HG03175 (cell line): ENCODE measurements around the gene MELTF.
"Not testable (repeated sequence)": the region's sequence is repeated elsewhere in the genome, so short reads cannot be mapped to it uniquely, and the experiment has no call there.

Experiments
- ATAC-seq: cut with Tn5 transposase; IDR thresholded peaks from one replicate; pipeline ENCODE4 v1.9.1; 2021; ENCODE audit warnings: mild to moderate bottlenecking, moderate library complexity; ENCODE audit not compliant: unreplicated experiment

Gene MELTF

DNA sequence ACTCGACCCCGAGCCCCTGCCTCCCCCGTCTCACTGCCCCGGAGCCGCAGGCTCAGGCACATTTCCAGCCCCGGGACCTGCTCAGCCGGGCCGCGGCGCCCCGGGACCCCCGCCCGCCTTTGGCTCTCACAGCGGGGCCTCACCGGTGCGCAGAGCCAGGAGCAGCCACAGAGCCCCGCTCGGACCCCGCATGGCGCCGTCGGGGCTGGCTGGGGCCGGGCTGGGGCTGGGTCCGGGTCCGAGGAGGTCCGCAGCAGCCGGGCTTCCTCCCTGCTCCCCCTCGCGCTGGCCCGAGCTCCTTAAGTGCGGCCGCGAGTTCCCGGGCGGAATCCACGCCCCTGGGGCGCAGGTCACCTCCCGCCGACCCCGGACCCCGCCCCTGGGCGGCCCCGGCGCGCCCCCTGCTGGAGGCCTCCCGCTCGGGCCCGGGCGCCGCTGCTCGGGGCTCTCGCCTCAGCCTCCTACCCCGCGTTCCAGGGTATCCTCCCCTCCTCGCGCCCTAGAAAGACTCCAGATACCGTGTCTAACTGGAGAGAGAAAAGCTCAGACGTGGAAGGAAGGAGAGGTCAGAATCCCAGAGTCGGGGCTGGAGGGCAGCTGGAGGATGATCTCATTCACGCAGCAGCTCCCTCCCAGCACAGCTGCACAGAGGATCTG lies at the start of gene MELTF:
TSS of gene MELTF (minus strand) at position 307 of the 657 bp plus-strand sequence. CDS start at position 192, 115 bp downstream.
- ATAC-seq, result peak; percentile 72

DNA sequence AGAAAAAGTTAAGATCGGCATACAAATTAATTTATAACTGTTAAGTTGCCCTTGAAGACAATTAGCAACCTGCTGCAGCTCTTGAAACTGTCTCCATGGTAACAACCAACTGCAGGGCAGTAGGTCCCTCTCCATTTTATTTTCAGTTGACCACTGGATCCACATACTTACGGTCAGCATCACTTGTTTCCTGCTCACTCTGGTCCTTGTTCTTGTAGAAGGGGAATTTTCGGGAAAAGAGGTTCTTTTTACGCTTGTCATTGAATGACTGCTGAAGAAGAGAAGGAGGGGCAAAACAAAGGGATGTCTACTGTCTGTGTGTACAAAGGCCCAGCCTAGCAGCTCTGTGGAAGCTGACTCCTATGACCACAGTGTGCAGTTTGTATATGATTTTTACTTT lies 46.8 kb upstream of the MELTF start:
- no peak for ATAC-seq

DNA sequence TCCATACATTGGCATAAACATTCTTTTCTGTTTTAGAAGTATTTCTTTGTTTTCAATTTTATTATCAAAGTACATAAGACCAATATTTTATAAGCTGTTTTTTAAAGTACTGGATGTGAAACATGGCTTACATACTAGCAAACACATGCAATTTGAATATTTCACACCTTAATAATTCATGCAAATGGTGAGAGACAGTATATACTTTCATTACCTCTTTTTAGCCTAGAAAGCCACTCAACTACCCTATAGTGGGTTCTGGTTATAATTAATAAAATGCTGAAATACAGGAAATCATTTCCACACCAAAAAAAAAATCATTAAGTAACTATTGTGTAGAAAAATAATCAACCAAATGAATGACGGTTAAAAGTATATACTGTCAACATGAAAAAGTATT lies 38.5 kb upstream of the MELTF start:
- ATAC-seq, result peak; percentile 63

DNA sequence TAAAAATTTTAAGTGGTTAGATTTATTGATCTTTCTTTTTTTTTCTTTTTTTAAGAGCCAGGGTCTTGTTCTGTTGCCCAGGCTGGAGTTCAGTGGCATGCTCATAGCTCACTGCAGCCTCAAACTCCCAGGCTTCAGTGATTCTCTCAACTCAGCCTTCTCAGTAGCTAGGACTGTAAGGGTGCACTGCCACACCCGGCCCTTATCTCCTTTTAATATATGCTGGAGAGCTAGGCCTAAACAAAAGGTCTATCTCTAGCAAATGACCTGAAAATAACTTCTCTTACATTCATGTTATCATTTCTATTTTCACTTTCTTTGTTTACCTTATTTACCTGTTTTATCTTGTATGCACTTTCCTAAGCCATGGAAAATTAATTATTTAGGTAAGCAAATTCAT lies 35.2 kb upstream of the MELTF start:
- ATAC-seq, result no peak

DNA sequence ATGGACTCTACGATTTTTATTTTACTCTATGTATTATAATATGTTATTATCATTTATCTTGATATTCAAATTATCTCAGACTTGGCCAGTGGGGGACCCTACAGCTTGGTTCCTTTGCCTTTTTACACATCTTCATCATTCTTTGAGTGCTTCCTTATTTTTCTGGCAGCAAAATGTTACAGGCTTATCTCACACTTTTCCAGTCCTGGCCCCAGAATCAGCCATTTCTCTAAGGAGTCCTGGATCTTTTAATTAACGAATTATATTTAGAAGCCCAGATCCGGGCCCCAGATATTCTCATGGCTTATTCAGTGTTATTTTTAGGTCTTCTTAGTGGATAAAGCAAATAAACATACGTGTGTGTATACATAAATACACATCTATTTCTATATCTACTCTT lies 32.8 kb upstream of the MELTF start:
- no peak for ATAC-seq

DNA sequence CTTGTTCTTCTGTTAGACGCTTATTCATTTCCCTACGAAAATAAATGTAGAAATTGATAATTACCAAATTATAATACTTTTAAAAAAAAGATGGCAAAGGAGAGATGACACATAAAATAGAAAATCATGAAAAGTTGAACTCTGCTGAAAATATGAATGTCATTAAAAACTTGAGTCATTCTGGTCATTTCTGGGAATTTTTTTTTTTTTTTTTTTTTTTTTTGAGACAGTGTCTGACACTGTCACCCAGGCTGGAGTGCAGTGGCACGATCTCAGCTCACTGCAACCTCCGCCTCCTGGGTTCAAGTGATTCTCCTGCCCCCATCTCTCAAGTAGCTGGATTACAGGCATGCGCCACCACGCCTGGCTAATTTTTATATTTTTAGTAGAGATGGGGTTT lies 22.0 kb upstream of the MELTF start:
- ATAC-seq, result not testable (repeated sequence)

DNA sequence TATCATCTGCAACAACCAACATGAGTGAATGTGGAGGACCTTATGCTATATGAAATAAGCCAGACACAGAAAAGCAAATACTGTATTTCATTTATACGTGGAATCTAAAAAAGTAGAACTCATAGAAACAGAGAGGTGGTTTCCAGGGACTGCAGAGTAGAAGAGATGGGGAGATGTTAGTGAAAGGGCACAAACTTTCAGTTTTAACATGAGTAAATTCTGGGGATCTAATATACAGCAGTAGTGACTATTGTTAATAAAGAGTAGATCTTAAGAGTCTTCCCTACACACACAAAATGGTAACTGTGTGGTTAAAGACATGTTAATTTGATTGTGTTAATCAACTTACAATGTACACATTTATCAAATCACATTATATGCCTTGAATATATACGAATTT lies 20.9 kb upstream of the MELTF start:
- ATAC-seq, result no peak

DNA sequence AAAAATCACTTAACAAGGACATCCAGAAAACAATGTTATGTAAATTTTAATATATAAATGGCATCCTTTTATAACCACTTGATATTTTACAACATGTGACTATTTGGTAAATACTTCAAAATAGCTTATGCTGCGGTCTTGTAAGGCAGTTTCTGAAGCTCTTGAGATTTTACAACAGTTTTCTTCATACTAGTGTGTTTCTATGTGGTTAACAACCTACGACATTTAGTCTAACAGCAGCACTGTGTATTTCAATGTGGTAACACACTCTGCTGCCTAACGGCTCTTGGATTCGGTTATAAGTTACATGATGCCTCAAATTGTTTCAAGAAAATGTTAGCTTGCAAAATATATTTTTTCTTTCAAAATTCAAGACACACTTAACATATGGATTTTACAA lies 12.9 kb upstream of the MELTF start:
- no peak for ATAC-seq

DNA sequence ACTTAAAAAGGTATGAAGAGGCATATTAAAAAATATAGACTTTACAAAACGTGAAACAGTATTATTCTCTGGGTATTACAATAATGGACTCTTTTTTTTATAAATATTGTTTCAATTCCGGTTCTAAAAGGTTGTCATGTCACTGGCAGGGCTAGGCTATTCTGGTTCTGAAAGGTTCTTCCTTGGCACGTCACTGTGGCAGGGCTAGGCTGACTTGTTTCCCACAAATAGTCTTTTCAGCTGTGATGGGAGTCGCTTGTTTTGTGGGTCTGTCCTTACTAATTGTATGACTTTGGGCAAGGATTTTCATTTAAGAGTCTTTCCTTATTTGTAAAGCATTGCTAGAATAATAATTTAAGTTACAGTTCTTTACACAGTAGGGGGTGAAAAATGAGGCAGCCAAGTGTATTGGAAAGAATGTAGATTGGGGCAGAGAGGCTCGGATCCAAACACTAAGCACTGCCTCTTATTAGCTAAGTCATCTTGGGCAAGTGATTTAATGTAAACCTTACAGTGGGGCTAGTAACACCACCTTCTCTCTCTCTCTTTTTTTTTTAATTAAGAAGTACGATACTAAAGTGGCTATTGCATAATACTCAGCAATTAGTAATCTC lies 12.4 kb upstream of the MELTF start:
- no peak for ATAC-seq

DNA sequence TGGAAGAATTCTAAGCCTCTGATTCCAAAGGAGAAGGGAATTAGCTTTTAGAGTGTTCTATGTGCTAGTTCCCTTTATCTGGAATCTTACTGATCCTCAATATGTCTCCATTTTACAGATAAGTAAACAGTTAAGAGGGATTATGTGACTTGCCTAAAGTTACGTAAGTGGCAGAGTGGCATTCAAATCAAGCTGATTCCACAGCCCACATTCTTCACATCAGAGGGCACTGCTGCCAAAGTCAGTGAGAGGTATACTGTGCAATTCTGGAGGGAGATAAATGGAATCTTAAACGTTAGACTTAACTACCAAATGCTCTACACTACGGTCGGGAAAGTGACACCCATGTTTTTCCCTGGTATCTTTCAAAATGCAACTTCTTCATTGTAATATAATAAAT lies 11.0 kb upstream of the MELTF start:
- no peak for ATAC-seq

DNA sequence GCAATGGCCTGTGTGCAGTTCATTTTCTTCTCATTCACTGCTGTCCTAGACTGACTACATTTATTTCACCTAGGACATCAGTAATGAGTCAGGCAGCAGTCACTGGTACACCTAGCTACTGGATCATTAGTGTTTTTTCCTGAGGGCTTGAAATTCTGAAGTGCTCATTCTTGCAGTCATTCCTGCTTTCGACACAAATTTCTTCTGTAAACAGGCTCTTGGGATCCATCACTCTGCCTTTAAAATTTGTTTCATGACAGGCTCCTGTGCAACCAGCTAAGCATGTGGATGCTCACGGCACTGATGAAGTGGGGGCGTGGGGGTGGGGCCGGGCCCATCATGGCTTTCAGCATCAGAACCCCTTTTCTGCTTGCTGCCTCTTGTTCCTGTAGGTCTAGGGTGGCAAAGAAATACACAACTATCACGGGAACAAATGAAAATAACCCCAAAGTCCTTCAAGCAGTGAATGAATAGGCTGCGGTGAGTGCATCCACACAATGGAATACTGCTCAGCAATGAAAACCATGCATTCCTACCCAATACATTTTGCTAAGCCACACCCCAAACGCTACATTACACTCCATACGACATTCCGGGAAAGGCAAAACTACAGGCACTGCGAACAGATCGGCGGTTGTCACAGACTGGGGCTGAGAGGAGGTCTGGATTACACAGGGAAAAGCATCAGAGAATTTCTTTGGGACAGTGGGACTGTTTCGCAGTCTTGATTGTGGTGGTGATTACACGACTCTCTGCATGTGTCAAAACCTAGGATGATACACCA lies 9.3 kb upstream of the MELTF start:
- ATAC-seq, result no peak

DNA sequence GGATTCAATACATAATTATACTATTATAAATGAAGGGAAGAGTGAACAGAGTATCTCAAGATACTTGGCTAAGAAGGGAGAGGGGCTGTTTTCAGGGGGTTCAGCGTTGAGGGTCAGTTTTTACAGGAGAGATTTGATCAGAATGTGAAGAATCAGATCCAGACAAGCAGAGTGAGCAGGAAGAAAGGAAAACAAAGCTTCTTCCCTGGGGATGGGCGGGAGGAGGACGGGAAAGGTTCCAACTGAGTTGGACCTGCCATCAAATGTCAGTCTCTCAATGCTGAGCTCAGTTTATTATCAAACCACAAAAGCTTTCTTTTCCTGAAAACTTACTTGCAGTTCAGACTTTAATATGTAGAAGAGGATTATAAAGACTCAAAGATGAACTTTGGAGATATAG lies 6.0 kb upstream of the MELTF start:
- ATAC-seq, result no peak

DNA sequence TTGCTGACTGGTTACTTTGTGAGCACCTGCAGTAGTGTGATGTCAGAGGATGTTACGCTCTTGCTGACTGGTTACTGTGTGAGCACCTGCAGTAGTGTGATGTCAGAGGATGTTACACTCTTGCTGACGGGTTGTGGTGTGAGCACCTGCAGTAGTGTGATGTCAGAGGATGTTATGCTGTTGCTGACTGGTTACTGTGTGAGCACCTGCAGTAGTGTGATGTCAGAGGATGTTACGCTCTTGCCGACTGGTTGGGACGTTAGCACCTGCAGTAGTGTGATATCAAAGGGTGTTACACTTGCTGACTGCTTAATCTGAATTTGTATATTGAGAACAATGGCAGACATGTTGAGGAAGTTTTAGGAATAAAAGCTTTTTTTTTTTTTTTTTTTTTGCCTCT lies 5.2 kb upstream of the MELTF start:
- not testable (repeated sequence) for ATAC-seq

DNA sequence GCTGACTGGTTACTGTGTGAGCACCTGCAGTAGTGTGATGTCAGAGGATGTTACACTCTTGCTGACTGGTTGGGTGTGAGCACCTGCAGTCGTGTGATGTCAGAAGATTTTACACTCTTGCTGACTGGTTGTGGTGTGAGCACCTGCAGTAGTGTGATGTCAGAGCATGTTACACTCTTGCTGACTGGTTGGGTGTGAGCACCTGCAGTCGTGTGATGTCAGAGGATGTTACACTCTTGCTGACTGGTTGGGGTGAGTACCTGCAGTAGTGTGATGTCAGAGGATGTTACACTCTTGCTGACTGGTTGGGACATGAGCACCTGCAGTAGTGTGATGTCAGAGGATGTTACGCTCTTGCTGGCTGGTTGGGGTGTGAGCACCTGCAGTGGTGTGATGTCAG lies 4.1 kb upstream of the MELTF start:
- not testable (repeated sequence) for ATAC-seq

DNA sequence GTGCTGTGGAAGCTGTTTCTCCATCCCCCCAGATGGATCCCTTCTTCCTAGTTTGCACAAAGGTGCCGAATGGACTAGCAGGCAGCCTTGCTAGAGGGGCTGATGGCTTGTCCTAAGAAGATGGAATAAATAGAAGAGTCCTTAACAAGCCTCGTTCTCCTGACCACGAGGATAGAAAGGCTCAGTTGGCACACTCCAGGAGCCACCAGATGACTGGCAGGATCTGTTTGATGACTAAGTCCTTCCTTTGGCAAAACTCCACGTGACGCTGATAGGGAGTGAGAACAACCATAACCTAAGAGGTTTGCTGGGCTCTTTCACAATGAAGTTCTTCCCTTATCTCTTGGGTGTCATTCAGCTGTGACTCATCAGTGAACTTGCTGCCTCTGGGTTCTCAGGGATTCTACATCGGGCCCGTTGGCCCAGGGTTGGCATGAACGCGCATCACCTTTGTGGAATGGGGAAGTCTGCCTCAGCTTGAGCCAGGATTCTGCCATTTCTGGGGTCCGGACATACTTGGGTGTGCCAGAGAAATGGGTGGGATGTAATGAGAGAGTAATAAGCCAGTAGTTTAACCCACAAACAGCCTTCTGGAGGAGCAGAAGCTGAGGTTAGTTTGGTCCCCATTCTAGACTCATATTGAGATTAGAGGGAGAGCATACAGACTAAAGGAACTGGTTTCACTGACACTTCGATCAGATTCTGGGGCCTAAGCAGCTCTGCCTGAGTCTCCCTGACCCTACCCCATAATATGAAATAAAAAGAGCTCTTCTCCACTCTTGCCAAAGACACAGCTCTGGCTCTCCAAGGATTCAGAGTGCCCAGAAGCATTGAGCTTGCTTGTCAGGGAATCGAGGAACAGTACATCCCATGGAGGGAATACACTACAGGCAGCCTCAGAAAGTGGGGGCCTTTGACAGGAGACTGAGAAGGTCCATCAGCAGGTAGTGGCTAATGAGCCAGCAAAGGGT lies 2.0 kb upstream of the MELTF start:
- no peak for ATAC-seq

DNA sequence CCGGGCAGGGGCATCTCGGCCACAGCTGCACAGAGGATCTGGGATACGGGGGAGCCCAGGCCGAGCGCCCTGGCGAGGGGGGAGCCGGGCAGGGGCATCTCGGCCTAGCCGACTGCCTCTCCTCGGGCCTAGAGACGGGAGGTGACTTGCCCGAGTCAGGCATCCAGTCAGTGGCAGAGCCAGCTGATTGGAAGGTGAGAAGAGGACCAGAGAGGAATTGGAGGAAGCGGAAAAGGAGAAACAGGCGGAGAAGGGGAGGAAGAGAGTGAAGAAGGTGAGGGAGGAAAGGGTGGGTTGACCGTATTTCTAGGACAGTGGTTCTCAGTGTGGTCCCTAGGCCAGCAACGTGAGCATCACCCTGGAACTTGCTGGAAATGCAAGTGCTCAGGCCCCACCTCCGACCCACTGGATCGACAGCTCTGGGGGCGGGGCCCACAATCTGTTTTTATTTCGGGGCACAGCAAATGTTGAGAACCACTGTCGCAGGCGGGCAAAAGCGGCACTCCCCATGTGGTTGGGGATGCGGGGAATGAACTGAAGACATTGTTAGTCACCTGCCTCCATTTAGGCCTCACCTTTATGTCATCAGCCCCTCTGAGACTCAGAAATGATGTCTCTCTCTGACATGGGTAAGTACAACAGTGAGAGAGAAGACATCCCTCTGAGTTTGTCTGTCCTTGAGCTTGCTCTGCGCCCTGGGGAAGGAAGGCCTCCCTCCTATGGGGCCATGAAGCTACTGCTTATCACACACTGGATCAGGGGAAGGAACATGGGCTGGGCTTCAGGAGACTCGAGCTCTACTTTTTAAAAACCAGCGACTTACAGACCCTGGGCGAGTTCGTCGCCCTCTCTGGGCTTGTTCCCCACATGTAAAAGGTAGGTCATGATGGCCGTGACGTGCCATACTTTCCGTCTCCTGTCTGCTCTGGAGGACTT lies 1.0 kb upstream of the MELTF start:
- ATAC-seq, result no peak

DNA sequence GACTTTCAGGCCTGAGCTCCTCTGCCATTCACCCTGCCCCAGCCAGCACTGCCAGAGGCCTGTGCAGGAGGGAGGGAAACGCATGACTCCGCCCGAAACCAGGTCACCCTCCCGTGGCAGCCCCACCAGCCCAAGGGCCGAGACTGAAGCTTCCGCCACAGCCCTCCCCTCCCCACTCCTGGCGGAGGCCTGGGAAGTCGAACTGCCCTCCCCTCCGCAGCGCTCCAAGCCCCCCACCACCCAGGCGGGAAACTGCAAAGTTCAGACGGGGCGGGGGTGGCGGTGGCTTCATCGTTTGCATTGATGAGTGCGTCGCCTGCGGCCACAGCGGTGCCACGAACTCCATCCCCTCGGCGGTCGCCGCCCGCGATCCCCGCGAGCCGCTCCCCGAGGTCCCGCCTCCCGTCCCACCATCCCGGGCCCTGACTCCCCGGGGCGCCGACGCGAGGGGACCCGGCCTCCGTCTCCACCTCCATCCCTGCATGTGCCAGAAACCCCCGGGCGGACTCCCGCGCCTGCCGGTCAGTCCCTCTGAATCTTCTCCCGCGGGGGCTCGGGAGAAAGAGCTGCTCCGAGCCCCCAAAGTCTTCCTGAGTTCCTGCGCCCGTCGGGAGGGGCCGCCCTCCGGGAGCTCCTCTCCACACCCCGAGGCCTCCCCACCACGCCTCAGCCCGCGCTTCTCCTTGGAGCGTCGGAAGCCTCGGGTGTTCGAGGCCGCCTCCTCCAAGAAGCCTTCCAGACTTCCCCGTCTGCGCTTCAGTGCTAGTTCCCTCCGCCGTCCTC lies 698 bp downstream of the MELTF start:
- peak; percentile 43 for ATAC-seq

DNA sequence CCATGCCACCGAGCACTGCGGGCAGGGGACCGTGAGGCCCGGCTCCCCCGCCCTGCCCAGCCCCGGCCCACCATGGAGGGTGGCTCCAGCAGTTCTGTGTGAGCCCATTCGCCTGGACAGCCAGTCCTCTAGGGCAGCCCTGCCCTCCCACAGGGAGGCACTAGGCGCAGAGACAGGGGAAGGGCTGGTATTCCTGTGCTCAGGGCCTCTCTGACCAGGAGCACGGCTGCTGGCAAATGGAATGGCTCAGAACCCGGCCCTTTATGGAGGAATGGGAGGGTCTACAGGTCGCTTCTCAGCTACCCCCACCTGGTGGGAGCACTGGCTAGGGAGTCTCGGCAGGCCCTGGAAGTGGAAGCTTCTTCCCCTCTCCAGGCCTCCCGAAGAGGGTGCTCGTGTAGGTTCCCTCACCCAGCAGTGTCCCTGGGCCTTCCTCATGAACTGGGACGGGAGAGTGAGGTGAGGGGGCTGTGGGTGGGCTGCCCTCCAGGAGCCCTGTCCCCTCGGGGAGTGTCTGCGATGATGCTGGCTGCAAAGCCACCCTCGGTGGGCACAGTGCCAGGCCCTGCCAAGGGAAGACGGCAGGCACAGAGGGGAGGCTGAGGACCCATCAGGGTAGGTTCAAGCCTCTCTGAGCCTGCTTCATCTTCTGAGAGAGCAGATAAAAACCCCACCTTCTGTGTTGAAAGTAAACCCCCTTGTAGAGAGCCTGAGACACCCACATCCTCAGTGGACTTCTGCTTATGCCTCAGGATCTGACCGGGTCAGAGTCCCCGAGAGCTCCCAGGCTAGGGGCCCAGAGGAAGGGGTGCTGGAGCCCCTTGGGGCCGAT lies 1.5 kb downstream of the MELTF start:
- no peak for ATAC-seq
